Nephron (organoid): Measurements from ENCODE around the gene PHYH.
"Not testable (repeated sequence)": the region's sequence is repeated elsewhere in the genome, so short reads cannot be mapped to it uniquely, and the experiment has no call there.

Experiments used
- H3K27ac Mint-ChIP-seq, 3 experiments: 2 replicates each; pipeline ENCODE4 v1.8.0; 2020; ENCODE audit warnings: mixed read lengths in 3 of 3, mild to moderate bottlenecking in 2 of 3, moderate library complexity in 1 of 3
- H3K27me3 Mint-ChIP-seq: 2 replicates; pipeline ENCODE4 v1.8.0; 2021; ENCODE audit warnings: low read depth, mild to moderate bottlenecking, moderate library complexity, mixed read lengths
- H3K36me3 Mint-ChIP-seq: 2 replicates; pipeline ENCODE4 v1.8.0; 2020; ENCODE audit warnings: low read depth, mixed read lengths
- H3K4me1 Mint-ChIP-seq: 2 replicates; pipeline ENCODE4 v1.8.0; 2020; ENCODE audit warnings: mixed read lengths
- H3K4me3 Mint-ChIP-seq, 3 experiments: 2 replicates each; pipeline ENCODE4 v1.8.0; 2020; ENCODE audit warnings: mild to moderate bottlenecking in 3 of 3, mixed read lengths in 3 of 3, moderate library complexity in 2 of 3
- H3K9me3 Mint-ChIP-seq: 2 replicates; pipeline ENCODE4 v1.8.0; 2020; ENCODE audit warnings: mixed read lengths
- CTCF ChIP-seq, 3 experiments: fragments of 200-600 bp; sonication (generic); IDR thresholded peaks; one replicate each; pipeline ENCODE4 v1.5.0; 2021; ENCODE audit warnings: antibody characterized with exemption in 3 of 3; ENCODE audit not compliant: unreplicated experiment in 3 of 3

Gene PHYH

GRCh38 chr10:13236638-13237037, 63.2 kb downstream of the PHYH start:
- no peaks in the 10 kb centered on the region for H3K4me1 Mint-ChIP-seq
- no peaks in the 10 kb centered on the region for H3K9me3 Mint-ChIP-seq
- no peak overlapping the region for H3K4me3 Mint-ChIP-seq
- peaks cover 19% of the 10 kb centered on the region for H3K27me3 Mint-ChIP-seq
- no peaks in the 10 kb centered on the region for H3K36me3 Mint-ChIP-seq
- TF ChIP-seq CTCF (IDR thresholded peaks at IDR 0.05; ENCODE audit: unreplicated experiment in 3 of 3): no peak
- H3K27ac Mint-ChIP-seq: no peak overlapping the region

GRCh38 chr10:13234736-13235135, 65.1 kb downstream of the PHYH start:
- not testable (repeated sequence) for H3K27ac Mint-ChIP-seq, H3K4me1 Mint-ChIP-seq, H3K9me3 Mint-ChIP-seq, H3K4me3 Mint-ChIP-seq, H3K36me3 Mint-ChIP-seq
- H3K27me3 Mint-ChIP-seq: peaks cover 25% of the 10 kb centered on the region

- no peaks in the 10 kb centered on the region for H3K36me3 Mint-ChIP-seq
- no peaks in the 10 kb centered on the region for H3K9me3 Mint-ChIP-seq
Observed at GRCh38 chr10:13234172-13234571, 65.7 kb downstream of the PHYH start, which contains the start of gene UCMA. TSS of gene UCMA (minus strand) at chr10:13234374. CDS start at chr10:13234258, 116 bp downstream.

GRCh38 chr10:13233358-13233757, 66.5 kb downstream of the PHYH start:
- H3K9me3 Mint-ChIP-seq: no peaks in the 10 kb centered on the region
- no peak overlapping the region for H3K4me3 Mint-ChIP-seq
- H3K4me1 Mint-ChIP-seq: no peaks in the 10 kb centered on the region
- no peak for TF ChIP-seq CTCF (IDR thresholded peaks at IDR 0.05; ENCODE audit: unreplicated experiment in 3 of 3)
- no peak overlapping the region for H3K27ac Mint-ChIP-seq
- no peaks in the 10 kb centered on the region for H3K36me3 Mint-ChIP-seq
- H3K27me3 Mint-ChIP-seq: peaks cover 29% of the 10 kb centered on the region

More at GRCh38 chr10:13234172-13234571, 65.7 kb downstream of the PHYH start, which contains the start of gene UCMA:
- TF ChIP-seq CTCF (IDR thresholded peaks at IDR 0.05; ENCODE audit: unreplicated experiment in 3 of 3): no peak
- Mint-ChIP-seq H3K4me3 (no peak within 1 kb of the TSS), H3K4me1 (no peaks in the 10 kb centered on the region), H3K27ac (no peak within 1 kb of the TSS), H3K27me3 (peaks cover 29% of the 10 kb centered on the region)

- no peak for TF ChIP-seq CTCF (IDR thresholded peaks at IDR 0.05; ENCODE audit: unreplicated experiment in 3 of 3)
- Mint-ChIP-seq H3K4me1 (no peaks in the 10 kb centered on the region), H3K36me3 (no peaks in the 10 kb centered on the region), H3K27ac (no peak overlapping the region), H3K4me3 (no peak overlapping the region), H3K27me3 (peaks cover 26% of the 10 kb centered on the region), H3K9me3 (no peaks in the 10 kb centered on the region)
Observed at GRCh38 chr10:13231808-13232207, 68.1 kb downstream of the PHYH start.

GRCh38 chr10:13231190-13231589, 68.7 kb downstream of the PHYH start:
- no peak for TF ChIP-seq CTCF (IDR thresholded peaks at IDR 0.05; ENCODE audit: unreplicated experiment in 3 of 3)
- H3K27me3 Mint-ChIP-seq: peaks cover 26% of the 10 kb centered on the region
- H3K4me3 Mint-ChIP-seq: no peak overlapping the region
- no peaks in the 10 kb centered on the region for H3K36me3 Mint-ChIP-seq
- H3K27ac Mint-ChIP-seq: no peak overlapping the region
- H3K4me1 Mint-ChIP-seq: no peaks in the 10 kb centered on the region
- H3K9me3 Mint-ChIP-seq: no peaks in the 10 kb centered on the region
